Smooth muscle cell (in vitro differentiated cells): ENCODE results near the gene SLC38A3. TPM values are rescaled to one million over a fixed set of nuclear protein-coding genes. Genes with fewer than 3 reads are reported as not detected.

ENCODE experiments used
- DNase-seq: peaks from one replicate; lab custom pipeline; 2025; ENCODE audit not compliant: unreplicated experiment; lab: John Stamatoyannopoulos, UW
- H2AFZ ChIP-seq: fragments of 200-600 bp; sonication (generic); 2 replicates; pipeline ENCODE4 v1.6.0; 2016; ENCODE audit warnings: antibody characterized with exemption, low read depth, mild to moderate bottlenecking
- H3F3A ChIP-seq: fragments of 200-600 bp; sonication (generic); 2 replicates; pipeline ENCODE4 v1.6.0; 2017; ENCODE audit warnings: antibody characterized with exemption, low read depth
- H3K27ac ChIP-seq: fragments of 200-600 bp; sonication (generic); 2 replicates; pipeline ENCODE4 v1.5.1; 2016; ENCODE audit warnings: low read depth, mild to moderate bottlenecking
- H3K27me3 ChIP-seq: fragments of 200-600 bp; sonication (generic); 2 replicates; pipeline ENCODE4 v1.6.1; 2016; ENCODE audit warnings: low read depth, mild to moderate bottlenecking
- H3K36me3 ChIP-seq: fragments of 200-600 bp; sonication (generic); 2 replicates; pipeline ENCODE4 v1.5.1; 2016; ENCODE audit warnings: low read depth
- H3K4me1 ChIP-seq: fragments of 200-600 bp; sonication (generic); 2 replicates; pipeline ENCODE4 v1.5.1; 2016; ENCODE audit warnings: low read depth
- H3K4me2 ChIP-seq: fragments of 200-600 bp; sonication (generic); 2 replicates; pipeline ENCODE4 v1.6.0; 2016; ENCODE audit warnings: mild to moderate bottlenecking
- H3K4me3 ChIP-seq: fragments of 200-600 bp; sonication (generic); 2 replicates; pipeline ENCODE4 v1.5.1; 2016; ENCODE audit warnings: mild to moderate bottlenecking
- H3K79me2 ChIP-seq: fragments of 200-600 bp; sonication (generic); 2 replicates; pipeline ENCODE4 v1.6.0; 2016; ENCODE audit warnings: low read depth, mild to moderate bottlenecking
- H3K9ac ChIP-seq: fragments of 200-600 bp; sonication (generic); 2 replicates; pipeline ENCODE4 v1.6.0; 2016; ENCODE audit warnings: low read depth
- H3K9me3 ChIP-seq: fragments of 200-600 bp; sonication (generic); replicated peaks from 2 replicates; pipeline ENCODE4 v1.5.1; 2016; ENCODE audit warnings: low read depth
- H4K20me1 ChIP-seq: fragments of 200-600 bp; sonication (generic); 2 replicates; pipeline ENCODE4 v1.6.0; 2016; ENCODE audit warnings: low read depth
- CTCF ChIP-seq: fragments of 200-600 bp; sonication (generic); IDR thresholded peaks from 2 replicates; pipeline ENCODE4 v1.5.1; 2017; ENCODE audit warnings: borderline replicate concordance, mild to moderate bottlenecking, antibody characterized with exemption; ENCODE audit not compliant: insufficient read depth, poor library complexity, severe bottlenecking
- WGBS: methylation state at CpG from one replicate; pipeline ENCODE4 v1.1.7; 2016; ENCODE audit warnings: low lambda C conversion rate; 5-methylcytosine and 5-hydroxymethylcytosine counted together
- polyA plus RNA-seq: library from polyadenylated mRNA; unstranded; fragments of >200 nt; fragmentation: Nextera tagmentation; extraction: Ambion mirVana; gene quantifications from 2 replicates; pipeline ENCODE4 v1.2.1, GENCODE V29; 2016
- total RNA-seq: library from RNA; depleted of rRNA; stranded (reverse); fragments of >200 nt; gene quantifications from 2 replicates; pipeline ENCODE4 v1.2.3, GENCODE V29; 2014

The SLC38A3 gene
- total and polyA plus RNA-seq, 2 experiments from 2014 or later = 0.58 to 3.5 TPM

GRCh38 chr3:50194903-50195500, 10.1 kb upstream of the SLC38A3 start:
- H3K9ac ChIP-seq = no peak overlapping the region
- no peak overlapping the region for H3K27ac ChIP-seq
- peaks cover 5% of the 10 kb centered on the region for H3K27me3 ChIP-seq
- H3K4me2 ChIP-seq = no peak overlapping the region
- no peaks in the 10 kb centered on the region for H3K4me1 ChIP-seq
- no peak for TF ChIP-seq CTCF
- no peak for DNase-seq
- no peaks in the 10 kb centered on the region for H3K9me3 ChIP-seq
- no peak overlapping the region for H2AFZ ChIP-seq
- H3K4me3 ChIP-seq = no peak overlapping the region
- no peaks in the 10 kb centered on the region for H4K20me1 ChIP-seq
- 76% methylated on average over 14 of the region's 14 CpGs for WGBS
- H3K79me2 ChIP-seq = no peaks in the 10 kb centered on the region
- H3F3A ChIP-seq = no peaks in the 10 kb centered on the region
- no peaks in the 10 kb centered on the region for H3K36me3 ChIP-seq

GRCh38 chr3:50195501-50196252, 9.4 kb upstream of the SLC38A3 start:
- WGBS = 69% methylated on average over 4 of the region's 4 CpGs
- Histone ChIP-seq H3K4me3 (no peak overlapping the region), H3K9me3 (no peaks in the 10 kb centered on the region), H3K27me3 (peaks cover 5% of the 10 kb centered on the region), H3K4me1 (no peaks in the 10 kb centered on the region), H3K4me2 (no peak overlapping the region), H3K79me2 (no peaks in the 10 kb centered on the region), H4K20me1 (no peaks in the 10 kb centered on the region), H3K9ac (no peak overlapping the region), H3K27ac (no peak overlapping the region), H2AFZ (no peak overlapping the region), H3F3A (no peaks in the 10 kb centered on the region), H3K36me3 (no peaks in the 10 kb centered on the region)
- DNase-seq = no peak
- no peak for TF ChIP-seq CTCF

- Histone ChIP-seq H3K4me3 (no peak overlapping the region), H3F3A (no peaks in the 10 kb centered on the region), H3K9ac (no peak overlapping the region), H3K79me2 (no peaks in the 10 kb centered on the region), H4K20me1 (no peaks in the 10 kb centered on the region), H3K36me3 (no peaks in the 10 kb centered on the region), H3K27ac (no peak overlapping the region), H3K27me3 (peaks cover 5% of the 10 kb centered on the region), H3K4me2 (no peak overlapping the region), H2AFZ (no peak overlapping the region), H3K9me3 (no peaks in the 10 kb centered on the region), H3K4me1 (peaks cover under 1% of the 10 kb centered on the region)
- TF ChIP-seq CTCF = no peak
- 90% methylated on average over 6 of the region's 6 CpGs for WGBS
- no peak for DNase-seq
These were observed 8.7 kb upstream of the SLC38A3 start for GRCh38 chr3:50196253-50196801.
